Measurements from ENCODE around the gene PDCD4. TPM values are rescaled to one million over a fixed set of nuclear protein-coding genes. Genes with fewer than 3 reads are reported as not detected.
A peak's percentile ranks its signal among the peaks of the same experiment; 100 is the strongest.

The PDCD4 gene
- total and polyA plus RNA-seq, 2 of the 13 experiments (the other 11 are each of a cell fraction or from before 2014, with no cell fraction given), result 22.8 to 56.2 TPM

- TF ChIP-seq, protein P1, sequence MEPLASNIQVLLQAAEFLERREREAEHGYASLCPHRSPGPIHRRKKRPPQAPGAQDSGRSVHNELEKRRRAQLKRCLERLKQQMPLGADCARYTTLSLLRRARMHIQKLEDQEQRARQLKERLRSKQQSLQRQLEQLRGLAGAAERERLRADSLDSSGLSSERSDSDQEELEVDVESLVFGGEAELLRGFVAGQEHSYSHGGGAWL (CRISPR knock-in tag; IDR thresholded peaks at IDR 0.05), result no peak
- TF ChIP-seq BCL3 (CRISPR knock-in tag; IDR thresholded peaks at IDR 0.05) (no peak), ZKSCAN1 (IDR thresholded peaks at IDR 0.05; ENCODE audit: low read length) (no peak), ZNF556 (CRISPR knock-in tag; IDR thresholded peaks at IDR 0.05; ENCODE audit: borderline replicate concordance) (no peak), RFXAP (CRISPR knock-in tag; IDR thresholded peaks at IDR 0.05; ENCODE audit: borderline replicate concordance) (peak; percentile 83; the same call in 1 of the 2 replicates), NBN (conservative IDR thresholded peaks at IDR 0.05) (no peak), THAP11 (CRISPR knock-in tag; IDR thresholded peaks at IDR 0.05) (peak; percentile 58), THAP7 (CRISPR knock-in tag; IDR thresholded peaks at IDR 0.05) (no peak), ZFP90 (CRISPR knock-in tag; IDR thresholded peaks at IDR 0.05; ENCODE audit: borderline replicate concordance) (no peak), TBX3 (IDR thresholded peaks at IDR 0.05; ENCODE audit: borderline replicate concordance) (no peak), ZHX2 (IDR thresholded peaks at IDR 0.05; ENCODE audit: low read depth) (no peak), ZHX2 (CRISPR knock-in tag; IDR thresholded peaks at IDR 0.05; ENCODE audit: borderline replicate concordance) (no peak), SP5 (CRISPR knock-in tag; IDR thresholded peaks at IDR 0.05; ENCODE audit: borderline replicate concordance, low read depth) (peak; percentile 29; the same call in 1 of the 2 replicates), ZNF616 (CRISPR knock-in tag; IDR thresholded peaks at IDR 0.05; ENCODE audit: low read depth) (0 out of 2 replicates have a peak, but pooled peaks have one; percentile 74), FOXC1 (CRISPR knock-in tag; IDR thresholded peaks at IDR 0.05; ENCODE audit: borderline replicate concordance) (no peak), PPARG (CRISPR knock-in tag; conservative IDR thresholded peaks at IDR 0.05) (peak; percentile 57)
- TF ChIP-seq, protein P2, sequence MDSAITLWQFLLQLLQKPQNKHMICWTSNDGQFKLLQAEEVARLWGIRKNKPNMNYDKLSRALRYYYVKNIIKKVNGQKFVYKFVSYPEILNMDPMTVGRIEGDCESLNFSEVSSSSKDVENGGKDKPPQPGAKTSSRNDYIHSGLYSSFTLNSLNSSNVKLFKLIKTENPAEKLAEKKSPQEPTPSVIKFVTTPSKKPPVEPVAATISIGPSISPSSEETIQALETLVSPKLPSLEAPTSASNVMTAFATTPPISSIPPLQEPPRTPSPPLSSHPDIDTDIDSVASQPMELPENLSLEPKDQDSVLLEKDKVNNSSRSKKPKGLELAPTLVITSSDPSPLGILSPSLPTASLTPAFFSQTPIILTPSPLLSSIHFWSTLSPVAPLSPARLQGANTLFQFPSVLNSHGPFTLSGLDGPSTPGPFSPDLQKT (CRISPR knock-in tag; IDR thresholded peaks at IDR 0.05; ENCODE audit: borderline replicate concordance), result no peak
- TF ChIP-seq, protein P3, sequence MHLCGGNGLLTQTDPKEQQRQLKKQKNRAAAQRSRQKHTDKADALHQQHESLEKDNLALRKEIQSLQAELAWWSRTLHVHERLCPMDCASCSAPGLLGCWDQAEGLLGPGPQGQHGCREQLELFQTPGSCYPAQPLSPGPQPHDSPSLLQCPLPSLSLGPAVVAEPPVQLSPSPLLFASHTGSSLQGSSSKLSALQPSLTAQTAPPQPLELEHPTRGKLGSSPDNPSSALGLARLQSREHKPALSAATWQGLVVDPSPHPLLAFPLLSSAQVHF (CRISPR knock-in tag; IDR thresholded peaks at IDR 0.05), result no peak
These were observed 14.2 kb upstream of the PDCD4 start (continued) for GRCh38 chr10:110857265-110858171.
